Adrenal gland (tissue), 12 donors: ENCODE measurements around the gene NAT8L. TPM values are rescaled to one million over a fixed set of nuclear protein-coding genes. Genes with fewer than 3 reads are reported as not detected.

Experiments
- DNase-seq, 7 donors: peaks; one replicate each; pipeline ENCODE4 v3.0.0-alpha.2; 2019 to 2020
- H3K27ac ChIP-seq, 5 donors: fragments of 200-600 bp; sonication (generic) in 4 of 5; 1 replicate in 3 of 5; 2 replicates in 2 of 5; pipeline versions ENCODE4 v1.5.1 to v1.8.0; 2016 to 2020; ENCODE audit warnings: mild to moderate bottlenecking in 1 of 5
- H3K27me3 ChIP-seq: fragments of 200-600 bp; 2 replicates; pipeline ENCODE4 v1.8.0; 2021
- H3K36me3 ChIP-seq, 2 donors: fragments of 200-600 bp; replicated peaks in 1 of 2; 1 replicate in 1 of 2; 2 replicates in 1 of 2; pipeline versions ENCODE4 v1.5.1 to v1.8.0; 2018 to 2022
- H3K4me1 ChIP-seq, 2 donors: fragments of 200-600 bp; replicated peaks in 1 of 2; 1 replicate in 1 of 2; 2 replicates in 1 of 2; pipeline versions ENCODE4 v1.5.1 to v1.8.0; 2018 to 2021
- H3K4me3 ChIP-seq, 4 donors: fragments of 200-600 bp; sonication (generic) in 3 of 4; one replicate each; pipeline ENCODE4 v1.5.1; 2016 to 2018
- H3K9me3 ChIP-seq, 3 donors: fragments of 200-600 bp; sonication (generic) in 1 of 3; replicated peaks in 1 of 3; 1 replicate in 2 of 3; 2 replicates in 1 of 3; pipeline versions ENCODE4 v1.5.1 to v1.8.0; 2016 to 2021
- CTCF ChIP-seq, 6 experiments: fragments of 450-650 bp in 4 of 6; fragments of 200-600 bp in 2 of 6; sonication (generic) in 1 of 6; IDR thresholded peaks; 1 replicate in 5 of 6; 2 replicates in 1 of 6; pipeline versions ENCODE4 v1.5.1 to v1.8.0; 2016 to 2021; ENCODE audit warnings: antibody characterized with exemption in 6 of 6, mild to moderate bottlenecking in 2 of 6, moderate library complexity in 1 of 6
- POLR2A ChIP-seq, 2 donors: fragments of 450-650 bp; IDR thresholded peaks; one replicate each; pipeline ENCODE4 v1.6.1; 2017; ENCODE audit warnings: antibody characterized with exemption in 2 of 2, mild to moderate bottlenecking in 2 of 2, moderate library complexity in 1 of 2
- WGBS, 4 donors: extraction: QIAGEN DNeasy Blood & Tissue Kit in 2 of 4; methylation state at CpG; one replicate each; pipeline versions ENCODE4 v1.1.5 to v1.1.7; 2013 to 2017; 5-methylcytosine and 5-hydroxymethylcytosine counted together
- intact Hi-C, 2 donors: fragments of 100-400 bp; cut with DNase I; formaldehyde crosslinking; loops; one replicate each; pipeline versions ENCODE4 v1.14.1 to v1.15.0; 2022 to 2023
- polyA plus RNA-seq, 3 donors: library from polyadenylated mRNA; stranded (reverse); fragments of 200-250 nt in 2 of 3; fragments of 350-450 nt in 1 of 3; fragmentation: Illumina TruSeq in 1 of 3; extraction: RNeasy Lipid Tissue Mini Kit (QIAGEN cat#74804) in 1 of 3; gene quantifications; one replicate each; pipeline ENCODE4 v1.2.3, GENCODE V29; 2013 to 2014
- total RNA-seq, 9 donors: library from RNA; depleted of rRNA in 4 of 9; stranded (reverse); fragments of >200 nt in 4 of 9; fragments of 120-200 nt in 1 of 9; fragmentation: NEBNext Ultra II Directional in 1 of 9; extraction: Animal tissue kit (Norgen Biotek cat#: 25700) in 1 of 9; gene quantifications; one replicate each; pipeline versions ENCODE4 v1.1.0 to v1.2.4, GENCODE V29; 2013 to 2023
- donor health status: healthy with polysubstance abuse.
- donor health status: Bipolar disorder and iron deficiency.
- donor health status: DM: yes; HTN: yes; CAD: no.
- donor health status: DM: no; HTN: no; CAD: no.
- donor health status: DM: no; HTN: no; CAD: no.
- donor health status: DM: yes; HTN: yes; CAD: no.

The NAT8L gene
- total and polyA plus RNA-seq, 12 donors = 0.18 to 1.6 (median 0.49) TPM

- Histone ChIP-seq H3K36me3 (no peaks in the 10 kb centered on the region), H3K9me3 (no peaks in the 10 kb centered on the region), H3K27me3 (no peaks in the 10 kb centered on the region), H3K4me1 (peaks cover 0 to 11% of the 10 kb centered on the region in 2 donors), H3K27ac (no peak overlapping the region), H3K4me3 (no peak overlapping the region)
- intact Hi-C loops = no loop called here
- TF ChIP-seq POLR2A (IDR thresholded peaks at IDR 0.05) (no peak), CTCF (IDR thresholded peaks at IDR 0.05) (no peak)
- peak in 2 of 7 donors; percentile 26 to 32 for DNase-seq
- 45 to 56% (median 49%) methylated on average over 12 to 28 of the region's 28 CpGs for WGBS, 4 donors
Measured at GRCh38 chr4:2071912-2072867, 13.1 kb downstream of the NAT8L start.

GRCh38 chr4:2072971-2073807, 14.1 kb downstream of the NAT8L start:
- intact Hi-C loops = no loop called here
- H3K9me3 ChIP-seq = no peaks in the 10 kb centered on the region
- H3K36me3 ChIP-seq = no peaks in the 10 kb centered on the region
- no peak overlapping the region for H3K27ac ChIP-seq
- H3K27me3 ChIP-seq = no peaks in the 10 kb centered on the region
- H3K4me1 ChIP-seq = peaks cover 0 to 11% of the 10 kb centered on the region in 2 donors
- 75 to 86% (median 80%) methylated on average over 6 to 20 of the region's 20 CpGs for WGBS, 4 donors
- no peak for TF ChIP-seq POLR2A (IDR thresholded peaks at IDR 0.05)
- TF ChIP-seq CTCF (IDR thresholded peaks at IDR 0.05) = no peak
- no peak overlapping the region for H3K4me3 ChIP-seq
- no peak for DNase-seq

- no peak for DNase-seq
- intact Hi-C loops = no loop called here
- Histone ChIP-seq H3K27me3 (no peaks in the 10 kb centered on the region), H3K4me3 (no peak overlapping the region), H3K36me3 (no peaks in the 10 kb centered on the region), H3K27ac (no peak overlapping the region), H3K9me3 (no peaks in the 10 kb centered on the region), H3K4me1 (peaks cover 0 to 11% of the 10 kb centered on the region in 2 donors)
- TF ChIP-seq POLR2A (IDR thresholded peaks at IDR 0.05) (no peak), CTCF (IDR thresholded peaks at IDR 0.05) (no peak)
- WGBS, 4 donors = 76 to 86% (median 82%) methylated on average over 7 to 20 of the region's 20 CpGs
Measured at GRCh38 chr4:2073808-2074481, 14.8 kb downstream of the NAT8L start.
